GM12891 (cell line): ENCODE results near the gene GZMA.
"Not testable (repeated sequence)": the region's sequence is repeated elsewhere in the genome, so short reads cannot be mapped to it uniquely, and the experiment has no call there.

Source experiments
- POLR2A ChIP-seq: IDR thresholded peaks from 2 replicates; pipeline ENCODE4 v1.6.1; 2011; ENCODE audit warnings: low read depth, low read length, control low read depth
- POLR2AphosphoS5 ChIP-seq: IDR thresholded peaks from 2 replicates; pipeline ENCODE4 v1.6.1; 2011; ENCODE audit warnings: low read depth, low read length, control low read depth
- SPI1 ChIP-seq: IDR thresholded peaks from 2 replicates; pipeline ENCODE4 v1.6.1; 2011; ENCODE audit warnings: low read depth, low read length, control low read depth

DNA sequence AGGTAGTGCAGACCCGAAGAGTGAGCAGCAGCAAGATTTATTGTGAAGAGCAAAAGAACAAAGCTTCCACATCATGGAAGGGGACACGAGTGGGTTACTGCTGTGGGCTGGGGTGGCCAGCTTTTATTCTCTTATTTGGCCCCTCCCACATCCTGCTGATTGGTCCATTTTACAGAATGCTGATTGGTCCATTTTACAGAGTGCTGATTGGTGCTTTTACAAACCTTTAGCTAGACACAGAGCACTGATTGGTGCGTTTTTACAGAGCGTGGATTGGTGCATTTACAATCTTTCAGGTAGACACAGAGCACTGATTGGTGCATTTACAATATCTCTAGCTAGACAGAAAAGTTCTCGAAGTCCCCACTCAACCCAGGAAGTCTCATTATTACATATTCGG, 11.4 kb upstream of the GZMA start:
- not testable (repeated sequence) for TF ChIP-seq POLR2A, SPI1, POLR2AphosphoS5
